ENCODE data around the gene TRIM66.

GRCh38 chr11:8709002-8709672 lies 26.7 kb upstream of the TRIM66 start:
- no peak for TF ChIP-seq CTCF (IDR thresholded peaks at IDR 0.05; ENCODE audit: insufficient read depth, low read length)
- TF ChIP-seq REST (IDR thresholded peaks at IDR 0.05; ENCODE audit: insufficient replicate concordance, low read depth) = no peak
- no peak for TF ChIP-seq GABPA (IDR thresholded peaks at IDR 0.05; ENCODE audit: low read depth)
- TF ChIP-seq POLR2AphosphoS5 (IDR thresholded peaks at IDR 0.05; ENCODE audit: low read depth) = no peak
- TF ChIP-seq SPI1 (IDR thresholded peaks at IDR 0.05; ENCODE audit: borderline replicate concordance, low read depth) = no peak

All from HL-60 (cell line).